Liver (tissue), 9 donors: ENCODE results near the gene HPCA. TPM values are rescaled to one million over a fixed set of nuclear protein-coding genes. Genes with fewer than 3 reads are reported as not detected.

Experiments
- DNase-seq: peaks from one replicate; pipeline ENCODE4 v3.0.0-alpha.2; 2017; ENCODE audit warnings: low spot score
- H3K27ac ChIP-seq, 2 donors: one replicate each; pipeline ENCODE4 v1.7.0; 2013; ENCODE audit warnings: inconsistent platforms in 2 of 2, low read length in 2 of 2, control low read depth in 1 of 2, low read depth in 1 of 2, mild to moderate bottlenecking in 1 of 2
- H3K27me3 ChIP-seq, 4 donors: one replicate each; pipeline versions ENCODE4 v1.6.1 to v1.7.0; 2013; ENCODE audit warnings: low read length in 3 of 4, inconsistent platforms in 1 of 4, mild to moderate bottlenecking in 1 of 4, moderate library complexity in 1 of 4; ENCODE audit not compliant: control insufficient read depth in 4 of 4, insufficient read depth in 4 of 4
- H3K36me3 ChIP-seq, 4 donors: one replicate each; pipeline versions ENCODE4 v1.6.1 to v1.7.0; 2013; ENCODE audit warnings: low read length in 3 of 4, mild to moderate bottlenecking in 3 of 4, low read depth in 1 of 4, moderate library complexity in 1 of 4; ENCODE audit not compliant: control insufficient read depth in 4 of 4, insufficient read depth in 3 of 4
- H3K4me1 ChIP-seq, 4 donors: one replicate each; pipeline versions ENCODE4 v1.6.1 to v1.7.0; 2013; ENCODE audit warnings: low read length in 3 of 4, mild to moderate bottlenecking in 3 of 4, moderate library complexity in 1 of 4; ENCODE audit not compliant: control insufficient read depth in 4 of 4, insufficient read depth in 4 of 4
- H3K4me3 ChIP-seq, 3 donors: one replicate each; pipeline versions ENCODE4 v1.6.1 to v1.7.0; 2013; ENCODE audit warnings: low read length in 3 of 3, control low read depth in 1 of 3, low read depth in 1 of 3, mild to moderate bottlenecking in 1 of 3
- H3K9ac ChIP-seq, 2 donors: one replicate each; pipeline ENCODE4 v1.7.0; 2013; ENCODE audit warnings: low read length in 2 of 2, mild to moderate bottlenecking in 2 of 2, moderate library complexity in 2 of 2, control low read depth in 1 of 2, low read depth in 1 of 2
- H3K9me3 ChIP-seq, 4 donors: one replicate each; pipeline versions ENCODE4 v1.6.1 to v1.7.0; 2013; ENCODE audit warnings: low read length in 3 of 4; ENCODE audit not compliant: control insufficient read depth in 4 of 4
- EGR1 ChIP-seq, 2 donors: IDR thresholded peaks; 2 replicates each; pipeline ENCODE4 v1.6.1; 2016 to 2018; ENCODE audit warnings: antibody characterized with exemption in 2 of 2, low read depth in 2 of 2
- FOXA1 ChIP-seq: IDR thresholded peaks from 2 replicates; pipeline ENCODE4 v1.6.1; 2016; ENCODE audit warnings: antibody characterized with exemption
- FOXA2 ChIP-seq: IDR thresholded peaks from 2 replicates; pipeline ENCODE4 v1.6.1; 2016; ENCODE audit warnings: antibody characterized with exemption
- GABPA ChIP-seq, 2 donors: IDR thresholded peaks in 1 of 2; conservative IDR thresholded peaks in 1 of 2; 2 replicates each; pipeline ENCODE4 v1.6.1; 2016; ENCODE audit warnings: antibody characterized with exemption in 2 of 2, mild to moderate bottlenecking in 1 of 2, moderate library complexity in 1 of 2
- HNF4A ChIP-seq, 2 donors: conservative IDR thresholded peaks; 2 replicates each; pipeline ENCODE4 v1.6.1; 2016; ENCODE audit warnings: antibody characterized with exemption in 2 of 2, mild to moderate bottlenecking in 2 of 2
- HNF4G ChIP-seq: IDR thresholded peaks from 2 replicates; pipeline ENCODE4 v1.6.1; 2016; ENCODE audit warnings: antibody characterized with exemption
- JUND ChIP-seq, 2 donors: IDR thresholded peaks; 2 replicates each; pipeline ENCODE4 v1.6.1; 2016; ENCODE audit warnings: antibody characterized with exemption in 2 of 2
- NR2F2 ChIP-seq: IDR thresholded peaks from 2 replicates; pipeline ENCODE4 v1.6.1; 2016; ENCODE audit warnings: antibody characterized with exemption
- RAD21 ChIP-seq, 2 donors: IDR thresholded peaks; 2 replicates each; pipeline ENCODE4 v1.6.1; 2016; ENCODE audit warnings: antibody characterized with exemption in 2 of 2, mild to moderate bottlenecking in 2 of 2
- RXRA ChIP-seq, 2 donors: IDR thresholded peaks; 2 replicates each; pipeline ENCODE4 v1.6.1; 2017 to 2018; ENCODE audit warnings: antibody characterized with exemption in 2 of 2, mild to moderate bottlenecking in 1 of 2
- SP1 ChIP-seq: IDR thresholded peaks from 2 replicates; pipeline ENCODE4 v1.6.1; 2018; ENCODE audit warnings: antibody characterized with exemption, mild to moderate bottlenecking
- TAF1 ChIP-seq: conservative IDR thresholded peaks from 2 replicates; pipeline ENCODE4 v1.6.1; 2016; ENCODE audit warnings: antibody characterized with exemption, mild to moderate bottlenecking
- YY1 ChIP-seq: IDR thresholded peaks from 2 replicates; pipeline ENCODE4 v1.6.1; 2016; ENCODE audit warnings: antibody characterized with exemption, mild to moderate bottlenecking
- WGBS: extraction: QIAGEN DNeasy Blood & Tissue Kit; methylation state at CpG from one replicate; pipeline ENCODE4 v1.1.7; 2013; 5-methylcytosine and 5-hydroxymethylcytosine counted together
- polyA plus RNA-seq, 2 donors: library from polyadenylated mRNA; stranded (reverse) in 1 of 2; unstranded in 1 of 2; fragments of 200-250 nt in 1 of 2; fragments of >200 nt in 1 of 2; fragmentation: Nextera tagmentation in 1 of 2; extraction: Ambion mirVana in 1 of 2; gene quantifications; one replicate each; pipeline versions ENCODE4 v1.2.1 to v1.2.3, GENCODE V29; 2013 to 2015
- total RNA-seq, 2 donors: library from RNA; depleted of rRNA; stranded (reverse); fragments of >200 nt; gene quantifications; one replicate each; pipeline ENCODE4 v1.2.3, GENCODE V29; 2014
- TF ChIP-seq, protein P1 (sequence below): fragments of 150-350 bp; IDR thresholded peaks from 2 replicates; pipeline ENCODE4 v1.5.1; 2017; ENCODE audit warnings: improper control_type of control experiment, low read depth, low read length; ENCODE audit not compliant: missing input control
- TF ChIP-seq, protein P2 (sequence below): IDR thresholded peaks from 2 replicates; pipeline ENCODE4 v1.6.1; 2016; ENCODE audit warnings: antibody characterized with exemption
- TF ChIP-seq, protein P3 (sequence below): IDR thresholded peaks from 2 replicates; pipeline ENCODE4 v1.6.1; 2016; ENCODE audit warnings: antibody characterized with exemption
- TF ChIP-seq, protein P4 (sequence below): IDR thresholded peaks from 2 replicates; pipeline ENCODE4 v1.6.1; 2016; ENCODE audit warnings: antibody characterized with exemption
- TF ChIP-seq, protein P5 (sequence below): IDR thresholded peaks from 2 replicates; pipeline ENCODE4 v1.6.1; 2016; ENCODE audit warnings: antibody characterized with exemption, mild to moderate bottlenecking
- donor health status: healthy.
- donor health status: healthy.
- donor health status: healthy.
- donor health status: healthy.
- donor health status: healthy.

The HPCA gene
- total and polyA plus RNA-seq, 4 donors: not detected

DNA sequence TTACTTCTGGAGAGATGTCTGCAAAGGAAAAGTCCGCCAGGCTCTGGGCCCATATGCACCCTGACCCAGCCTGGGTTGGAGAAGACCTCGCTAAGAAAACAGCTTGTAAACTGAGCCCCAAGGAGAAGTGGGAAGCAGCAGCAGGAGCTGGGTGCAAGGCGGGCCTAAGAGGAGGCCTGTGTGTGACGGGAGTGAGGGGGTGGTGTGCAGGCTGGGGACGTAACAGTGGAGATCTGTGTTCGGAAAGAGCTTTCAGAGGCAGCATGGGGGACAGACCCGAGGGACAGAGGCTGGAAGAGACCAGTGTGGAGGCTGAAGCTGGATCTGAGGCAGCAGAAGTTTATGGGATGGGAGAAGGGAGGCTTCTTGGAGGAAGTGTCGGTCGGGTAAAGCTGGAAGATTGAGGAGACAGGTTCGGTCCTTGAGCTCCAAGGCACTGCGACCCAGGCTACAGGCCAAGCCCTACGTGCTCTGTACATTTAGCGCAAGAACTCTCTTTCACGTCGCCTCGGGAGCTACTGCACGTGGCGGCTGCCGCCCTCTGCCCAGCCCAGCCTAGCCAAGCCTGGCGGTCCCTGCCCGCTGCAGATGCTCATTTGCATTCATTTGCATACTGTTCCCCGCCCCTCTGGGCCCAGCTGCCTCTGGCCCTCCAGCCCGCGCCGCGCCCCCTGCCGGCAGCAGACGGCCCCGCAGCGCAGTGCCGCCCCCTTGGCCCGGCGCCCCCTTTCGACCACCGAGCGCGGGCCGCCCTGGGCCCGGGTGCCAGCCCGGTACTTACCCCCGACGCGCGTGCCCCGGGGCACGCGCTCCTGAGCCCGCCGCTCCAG, 6.3 kb downstream of the HPCA start:
- DNase-seq: no peak
- no peak for TF ChIP-seq RXRA (IDR thresholded peaks at IDR 0.05)
- no peaks in the 10 kb centered on the region for H3K36me3 ChIP-seq
- H3K27ac ChIP-seq: no peak overlapping the region
- H3K4me1 ChIP-seq: peaks cover 0 to 11% (median 5%) of the 10 kb centered on the region in 4 donors
- H3K9me3 ChIP-seq: no peaks in the 10 kb centered on the region
- no peak overlapping the region for H3K9ac ChIP-seq
- peaks cover 0 to 2% (median under 1%) of the 10 kb centered on the region in 4 donors for H3K27me3 ChIP-seq
- peak overlapping the region in 1 of 3 donors; percentile 35 for H3K4me3 ChIP-seq
- WGBS: 31% methylated on average over 49 of the region's 49 CpGs

DNA sequence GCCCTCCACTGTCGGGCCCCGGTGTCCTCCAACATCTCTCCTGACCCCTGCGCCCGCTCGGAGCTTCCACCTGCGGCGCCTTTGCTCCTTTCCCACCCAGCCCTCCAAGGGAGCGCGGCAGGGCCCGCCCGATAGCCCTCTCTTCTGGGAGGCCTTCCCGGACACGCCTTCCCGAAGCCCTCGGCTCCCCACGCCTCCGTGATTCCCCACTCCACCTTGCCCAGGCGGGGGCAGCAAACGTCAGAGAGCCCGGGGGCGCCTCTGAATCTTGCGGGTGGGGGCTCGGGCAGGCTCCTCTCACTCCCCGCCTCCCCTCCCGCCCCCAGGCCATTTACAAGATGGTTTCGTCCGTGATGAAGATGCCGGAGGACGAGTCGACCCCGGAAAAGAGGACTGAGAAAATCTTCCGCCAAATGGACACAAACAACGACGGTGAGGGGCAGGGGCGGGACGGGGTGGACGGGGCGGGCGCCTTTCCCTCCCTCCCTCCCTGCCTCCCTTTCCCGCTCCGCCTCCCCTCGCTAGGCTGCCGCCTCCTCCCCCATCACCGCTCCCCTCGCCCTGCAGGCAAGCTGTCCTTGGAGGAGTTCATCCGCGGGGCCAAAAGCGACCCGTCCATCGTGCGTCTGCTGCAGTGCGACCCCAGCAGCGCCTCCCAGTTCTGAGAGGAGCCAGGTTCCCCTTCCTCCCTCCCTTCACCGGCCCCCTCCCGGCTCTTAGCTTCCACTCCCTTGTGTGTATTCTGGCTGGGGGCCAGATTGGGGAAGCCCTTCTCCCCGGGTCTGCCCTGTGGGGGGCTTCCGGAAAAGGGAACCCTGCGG, 7.1 kb downstream of the HPCA start:
- H3K27ac ChIP-seq: no peak overlapping the region
- WGBS: 13% methylated on average over 58 of the region's 58 CpGs

More for the DNA sequence above, 7.1 kb downstream of the HPCA start:
- no peaks in the 10 kb centered on the region for H3K27me3 ChIP-seq
- DNase-seq: no peak
- H3K36me3 ChIP-seq: no peaks in the 10 kb centered on the region
- H3K9ac ChIP-seq: no peak overlapping the region
- H3K9me3 ChIP-seq: no peaks in the 10 kb centered on the region
- no peak for TF ChIP-seq HNF4G
- no peak for TF ChIP-seq TAF1
- TF ChIP-seq, protein P1, sequence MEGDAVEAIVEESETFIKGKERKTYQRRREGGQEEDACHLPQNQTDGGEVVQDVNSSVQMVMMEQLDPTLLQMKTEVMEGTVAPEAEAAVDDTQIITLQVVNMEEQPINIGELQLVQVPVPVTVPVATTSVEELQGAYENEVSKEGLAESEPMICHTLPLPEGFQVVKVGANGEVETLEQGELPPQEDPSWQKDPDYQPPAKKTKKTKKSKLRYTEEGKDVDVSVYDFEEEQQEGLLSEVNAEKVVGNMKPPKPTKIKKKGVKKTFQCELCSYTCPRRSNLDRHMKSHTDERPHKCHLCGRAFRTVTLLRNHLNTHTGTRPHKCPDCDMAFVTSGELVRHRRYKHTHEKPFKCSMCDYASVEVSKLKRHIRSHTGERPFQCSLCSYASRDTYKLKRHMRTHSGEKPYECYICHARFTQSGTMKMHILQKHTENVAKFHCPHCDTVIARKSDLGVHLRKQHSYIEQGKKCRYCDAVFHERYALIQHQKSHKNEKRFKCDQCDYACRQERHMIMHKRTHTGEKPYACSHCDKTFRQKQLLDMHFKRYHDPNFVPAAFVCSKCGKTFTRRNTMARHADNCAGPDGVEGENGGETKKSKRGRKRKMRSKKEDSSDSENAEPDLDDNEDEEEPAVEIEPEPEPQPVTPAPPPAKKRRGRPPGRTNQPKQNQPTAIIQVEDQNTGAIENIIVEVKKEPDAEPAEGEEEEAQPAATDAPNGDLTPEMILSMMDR: no peak
- TF ChIP-seq, protein P2, sequence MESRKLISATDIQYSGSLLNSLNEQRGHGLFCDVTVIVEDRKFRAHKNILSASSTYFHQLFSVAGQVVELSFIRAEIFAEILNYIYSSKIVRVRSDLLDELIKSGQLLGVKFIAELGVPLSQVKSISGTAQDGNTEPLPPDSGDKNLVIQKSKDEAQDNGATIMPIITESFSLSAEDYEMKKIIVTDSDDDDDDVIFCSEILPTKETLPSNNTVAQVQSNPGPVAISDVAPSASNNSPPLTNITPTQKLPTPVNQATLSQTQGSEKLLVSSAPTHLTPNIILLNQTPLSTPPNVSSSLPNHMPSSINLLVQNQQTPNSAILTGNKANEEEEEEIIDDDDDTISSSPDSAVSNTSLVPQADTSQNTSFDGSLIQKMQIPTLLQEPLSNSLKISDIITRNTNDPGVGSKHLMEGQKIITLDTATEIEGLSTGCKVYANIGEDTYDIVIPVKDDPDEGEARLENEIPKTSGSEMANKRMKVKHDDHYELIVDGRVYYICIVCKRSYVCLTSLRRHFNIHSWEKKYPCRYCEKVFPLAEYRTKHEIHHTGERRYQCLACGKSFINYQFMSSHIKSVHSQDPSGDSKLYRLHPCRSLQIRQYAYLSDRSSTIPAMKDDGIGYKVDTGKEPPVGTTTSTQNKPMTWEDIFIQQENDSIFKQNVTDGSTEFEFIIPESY: no peak
- no peak for TF ChIP-seq HNF4A (conservative IDR thresholded peaks at IDR 0.05)
- no peak for TF ChIP-seq YY1
- no peak for TF ChIP-seq SP1
- TF ChIP-seq RAD21 (IDR thresholded peaks at IDR 0.05): no peak
- no peak for TF ChIP-seq RXRA (IDR thresholded peaks at IDR 0.05)
- no peak for TF ChIP-seq JUND (IDR thresholded peaks at IDR 0.05)
- TF ChIP-seq FOXA2: no peak
- no peak for TF ChIP-seq EGR1 (IDR thresholded peaks at IDR 0.05; ENCODE audit: low read depth in 2 of 2)
- TF ChIP-seq, protein P3, sequence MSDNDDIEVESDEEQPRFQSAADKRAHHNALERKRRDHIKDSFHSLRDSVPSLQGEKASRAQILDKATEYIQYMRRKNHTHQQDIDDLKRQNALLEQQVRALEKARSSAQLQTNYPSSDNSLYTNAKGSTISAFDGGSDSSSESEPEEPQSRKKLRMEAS: no peak
- TF ChIP-seq, protein P4, sequence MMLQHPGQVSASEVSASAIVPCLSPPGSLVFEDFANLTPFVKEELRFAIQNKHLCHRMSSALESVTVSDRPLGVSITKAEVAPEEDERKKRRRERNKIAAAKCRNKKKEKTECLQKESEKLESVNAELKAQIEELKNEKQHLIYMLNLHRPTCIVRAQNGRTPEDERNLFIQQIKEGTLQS: no peak
- TF ChIP-seq GABPA (IDR thresholded peaks at IDR 0.05 in 1 of 2, conservative IDR thresholded peaks at IDR 0.05 in 1 of 2): no peak
- TF ChIP-seq NR2F2: no peak
- TF ChIP-seq FOXA1: no peak
- TF ChIP-seq, protein P5, sequence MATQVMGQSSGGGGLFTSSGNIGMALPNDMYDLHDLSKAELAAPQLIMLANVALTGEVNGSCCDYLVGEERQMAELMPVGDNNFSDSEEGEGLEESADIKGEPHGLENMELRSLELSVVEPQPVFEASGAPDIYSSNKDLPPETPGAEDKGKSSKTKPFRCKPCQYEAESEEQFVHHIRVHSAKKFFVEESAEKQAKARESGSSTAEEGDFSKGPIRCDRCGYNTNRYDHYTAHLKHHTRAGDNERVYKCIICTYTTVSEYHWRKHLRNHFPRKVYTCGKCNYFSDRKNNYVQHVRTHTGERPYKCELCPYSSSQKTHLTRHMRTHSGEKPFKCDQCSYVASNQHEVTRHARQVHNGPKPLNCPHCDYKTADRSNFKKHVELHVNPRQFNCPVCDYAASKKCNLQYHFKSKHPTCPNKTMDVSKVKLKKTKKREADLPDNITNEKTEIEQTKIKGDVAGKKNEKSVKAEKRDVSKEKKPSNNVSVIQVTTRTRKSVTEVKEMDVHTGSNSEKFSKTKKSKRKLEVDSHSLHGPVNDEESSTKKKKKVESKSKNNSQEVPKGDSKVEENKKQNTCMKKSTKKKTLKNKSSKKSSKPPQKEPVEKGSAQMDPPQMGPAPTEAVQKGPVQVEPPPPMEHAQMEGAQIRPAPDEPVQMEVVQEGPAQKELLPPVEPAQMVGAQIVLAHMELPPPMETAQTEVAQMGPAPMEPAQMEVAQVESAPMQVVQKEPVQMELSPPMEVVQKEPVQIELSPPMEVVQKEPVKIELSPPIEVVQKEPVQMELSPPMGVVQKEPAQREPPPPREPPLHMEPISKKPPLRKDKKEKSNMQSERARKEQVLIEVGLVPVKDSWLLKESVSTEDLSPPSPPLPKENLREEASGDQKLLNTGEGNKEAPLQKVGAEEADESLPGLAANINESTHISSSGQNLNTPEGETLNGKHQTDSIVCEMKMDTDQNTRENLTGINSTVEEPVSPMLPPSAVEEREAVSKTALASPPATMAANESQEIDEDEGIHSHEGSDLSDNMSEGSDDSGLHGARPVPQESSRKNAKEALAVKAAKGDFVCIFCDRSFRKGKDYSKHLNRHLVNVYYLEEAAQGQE: no peak
- H3K4me1 ChIP-seq: peaks cover 0 to 11% (median 5%) of the 10 kb centered on the region in 4 donors
- peak overlapping the region in 1 of 3 donors; percentile 35 for H3K4me3 ChIP-seq
